WTC11 (cell line): Measurements from ENCODE around the gene SPHKAP. TPM values are rescaled to one million over a fixed set of nuclear protein-coding genes. Genes with fewer than 3 reads are reported as not detected.

Source experiments
- ATAC-seq: fragments of 200-7000 bp; cut with Tn5 transposase; 2 replicates; pipeline ENCODE4 v1.10.0; 2021; ENCODE audit warnings: mild to moderate bottlenecking, moderate library complexity
- CTCF ChIA-PET: fragments of 300-600 bp; sonication (Branson Sonifier 250); formaldehyde crosslinking; loops from one replicate; lab custom pipeline; 2021; ENCODE audit warnings: antibody characterized with exemption; lab: Charles Lee
- POLR2A ChIA-PET: fragments of 350-600 bp; sonication (Branson Sonifier 250); formaldehyde crosslinking; loops from one replicate; lab custom pipeline; 2021; ENCODE audit warnings: antibody characterized with exemption; lab: Charles Lee
- DNase-seq: peaks from one replicate; pipeline ENCODE4 v3.0.0; 2021; ENCODE audit warnings: low spot score
- H3K27ac Mint-ChIP-seq: 2 replicates; pipeline ENCODE4 v1.8.0; 2021; ENCODE audit warnings: mixed read lengths
- H3K27me3 Mint-ChIP-seq: 2 replicates; pipeline ENCODE4 v1.8.0; 2021; ENCODE audit warnings: low read depth, mild to moderate bottlenecking, moderate library complexity, mixed read lengths
- H3K36me3 Mint-ChIP-seq: 2 replicates; pipeline ENCODE4 v1.8.0; 2021; ENCODE audit warnings: mixed read lengths
- H3K4me1 Mint-ChIP-seq: 2 replicates; pipeline ENCODE4 v1.8.0; 2022; ENCODE audit warnings: mixed read lengths
- H3K4me3 Mint-ChIP-seq: 2 replicates; pipeline ENCODE4 v1.8.0; 2021; ENCODE audit warnings: mild to moderate bottlenecking, moderate library complexity, mixed read lengths
- H3K9me3 Mint-ChIP-seq: 2 replicates; pipeline ENCODE4 v1.8.0; 2021; ENCODE audit warnings: mixed read lengths
- AR ChIP-seq: fragments of 250-450 bp; sonication (Bioruptor Pico); IDR thresholded peaks from 2 replicates; pipeline ENCODE4 v1.9.0; 2021; ENCODE audit warnings: mild to moderate bottlenecking
- ERG ChIP-seq: fragments of 250-450 bp; sonication (Bioruptor Pico); IDR thresholded peaks from 2 replicates; pipeline ENCODE4 v1.8.0; 2021; ENCODE audit warnings: mild to moderate bottlenecking
- FOXK1 ChIP-seq: sonication (generic); formaldehyde crosslinking; IDR thresholded peaks from 2 replicates; pipeline ENCODE4 v1.8.0; 2022; ENCODE audit warnings: mild to moderate bottlenecking, moderate library complexity, missing genetic modification reagents
- FOXP1 ChIP-seq: sonication (generic); formaldehyde crosslinking; IDR thresholded peaks from 2 replicates; pipeline ENCODE4 v1.8.0; 2022; ENCODE audit warnings: missing genetic modification reagents, mild to moderate bottlenecking, moderate library complexity, borderline replicate concordance
- GRHL2 ChIP-seq: fragments of 250-450 bp; sonication (Bioruptor Pico); IDR thresholded peaks from 2 replicates; pipeline ENCODE4 v1.8.0; 2022; ENCODE audit warnings: mild to moderate bottlenecking, moderate library complexity; ENCODE audit not compliant: insufficient replicate concordance, severe bottlenecking
- GTF2I ChIP-seq: fragments of 250-450 bp; sonication (Bioruptor Pico); conservative IDR thresholded peaks from 2 replicates; pipeline ENCODE4 v1.4.0; 2021; ENCODE audit warnings: mild to moderate bottlenecking
- MLX ChIP-seq: sonication (generic); formaldehyde crosslinking; IDR thresholded peaks from 2 replicates; pipeline ENCODE4 v1.8.1; 2023; ENCODE audit warnings: mild to moderate bottlenecking, missing genetic modification reagents, moderate library complexity
- NR3C1 ChIP-seq: sonication (generic); formaldehyde crosslinking; conservative IDR thresholded peaks from 2 replicates; pipeline ENCODE4 v1.8.1; 2023; ENCODE audit warnings: low read depth, mild to moderate bottlenecking, missing genetic modification reagents
- SMAD4 ChIP-seq: sonication (generic); formaldehyde crosslinking; IDR thresholded peaks from 2 replicates; pipeline ENCODE4 v1.8.0; 2022; ENCODE audit warnings: mild to moderate bottlenecking, missing genetic modification reagents
- SP1 ChIP-seq: sonication (generic); formaldehyde crosslinking; conservative IDR thresholded peaks from 2 replicates; pipeline ENCODE4 v1.8.1; 2022; ENCODE audit warnings: missing genetic modification reagents
- STAT6 ChIP-seq: sonication (generic); formaldehyde crosslinking; conservative IDR thresholded peaks from 2 replicates; pipeline ENCODE4 v1.8.1; 2023; ENCODE audit warnings: mild to moderate bottlenecking, low read depth, missing genetic modification reagents, moderate library complexity
- USF1 ChIP-seq: sonication (generic); formaldehyde crosslinking; IDR thresholded peaks from 2 replicates; pipeline ENCODE4 v1.8.0; 2022; ENCODE audit warnings: mild to moderate bottlenecking, missing genetic modification reagents
- ZNF232 ChIP-seq: sonication (generic); formaldehyde crosslinking; IDR thresholded peaks from 2 replicates; pipeline ENCODE4 v1.8.0; 2022; ENCODE audit warnings: mild to moderate bottlenecking, missing genetic modification reagents
- ZNF532 ChIP-seq: fragments of 250-450 bp; sonication (Bioruptor Pico); IDR thresholded peaks from 2 replicates; pipeline ENCODE4 v1.9.0; 2021; ENCODE audit warnings: mild to moderate bottlenecking, borderline replicate concordance
- total RNA-seq: library from RNA; stranded (reverse); gene quantifications from 3 replicates; pipeline ENCODE4 v1.2.3, GENCODE V29; 2021

The SPHKAP gene
- total RNA-seq, 1 experiment from 2014 or later: not detected

- no peaks in the 10 kb centered on the region for H3K9me3 Mint-ChIP-seq
- CTCF ChIA-PET: interaction anchor here (1.3 kb wide), 1 partner anchor 17 kb away, joined by 3 read pairs; no protein-coding TSS in a partner anchor
These were observed 115.8 kb downstream of the SPHKAP start for GRCh38 chr2:228065686-228066085.

More at GRCh38 chr2:228065686-228066085, 115.8 kb downstream of the SPHKAP start:
- Mint-ChIP-seq H3K27me3 (no peaks in the 10 kb centered on the region), H3K36me3 (no peaks in the 10 kb centered on the region), H3K4me1 (peaks cover 9% of the 10 kb centered on the region), H3K4me3 (no peak overlapping the region), H3K27ac (no peak overlapping the region)
- DNase-seq: no peak
- ATAC-seq: no peak
- POLR2A ChIA-PET: no interaction called here
- TF ChIP-seq FOXK1 (CRISPR knock-in tag) (no peak), MLX (CRISPR knock-in tag) (no peak), USF1 (no peak), NR3C1 (CRISPR knock-in tag) (no peak), AR (CRISPR knock-in tag) (no peak), SMAD4 (no peak), GRHL2 (no peak), ERG (CRISPR knock-in tag) (no peak), SP1 (CRISPR knock-in tag) (no peak), FOXP1 (CRISPR knock-in tag) (no peak), GTF2I (no peak), ZNF532 (CRISPR knock-in tag) (no peak), STAT6 (no peak), ZNF232 (CRISPR knock-in tag) (no peak)
